GM12865 (cell line): ENCODE data around the gene PDXK.
"Not testable (repeated sequence)": the region's sequence is repeated elsewhere in the genome, so short reads cannot be mapped to it uniquely, and the experiment has no call there.

Experiments
- DNase-seq: peaks from one replicate; pipeline ENCODE4 v3.0.0; 2010; ENCODE audit warnings: low read depth
- H3K4me3 ChIP-seq: 2 replicates; pipeline ENCODE4 v1.5.1; 2011; ENCODE audit warnings: mild to moderate bottlenecking, low read depth, low read length, control low read depth
- CTCF ChIP-seq: IDR thresholded peaks from 2 replicates; pipeline ENCODE4 v1.5.1; 2011; ENCODE audit warnings: low read length, control low read depth, low read depth, inconsistent platforms; ENCODE audit not compliant: insufficient read depth; ENCODE audit errors: missing control alignments

The PDXK gene

GRCh38 chr21:43718872-43719747 is at the start of gene PDXK:
Gene PDXK, plus strand, starts transcription at chr21:43719129. Its CDS starts 166 bp downstream, at chr21:43719295.
- DNase-seq, result peak; percentile 94
- peak; percentile 6 for TF ChIP-seq CTCF
- H3K4me3 ChIP-seq, result peak within 1 kb of the TSS; percentile 86

- DNase-seq, result no peak
- H3K4me3 ChIP-seq, result no peak overlapping the region
- TF ChIP-seq CTCF, result no peak
Observed at GRCh38 chr21:43669828-43670605, 48.9 kb upstream of the PDXK start.

- TF ChIP-seq CTCF, result no peak
- no peak for DNase-seq
- no peak overlapping the region for H3K4me3 ChIP-seq
Observed at GRCh38 chr21:43675871-43676270, 43.1 kb upstream of the PDXK start.

GRCh38 chr21:43676391-43676790 is 42.5 kb upstream of the PDXK start:
- DNase-seq, result no peak
- no peak overlapping the region for H3K4me3 ChIP-seq
- TF ChIP-seq CTCF, result no peak

GRCh38 chr21:43679951-43680350 is 39.0 kb upstream of the PDXK start:
- no peak for TF ChIP-seq CTCF
- no peak for DNase-seq
- no peak overlapping the region for H3K4me3 ChIP-seq

- not testable (repeated sequence) for DNase-seq, H3K4me3 ChIP-seq
Observed at GRCh38 chr21:43680421-43680820, 38.5 kb upstream of the PDXK start.

- TF ChIP-seq CTCF, result no peak
- DNase-seq, result no peak
Observed at GRCh38 chr21:43681650-43682049, 37.3 kb upstream of the PDXK start.

More at GRCh38 chr21:43681650-43682049, 37.3 kb upstream of the PDXK start:
- no peak overlapping the region for H3K4me3 ChIP-seq
